NCI-H1694 (cell line): Measurements from ENCODE around the gene TANGO2.

ENCODE experiments used
- DNase-seq: peaks from one replicate; lab custom pipeline; 2025; lab: John Stamatoyannopoulos, UW

Gene TANGO2

GRCh38 chr22:20026204-20026908, 5.4 kb downstream of the TANGO2 start:
- no peak for DNase-seq

DNA sequence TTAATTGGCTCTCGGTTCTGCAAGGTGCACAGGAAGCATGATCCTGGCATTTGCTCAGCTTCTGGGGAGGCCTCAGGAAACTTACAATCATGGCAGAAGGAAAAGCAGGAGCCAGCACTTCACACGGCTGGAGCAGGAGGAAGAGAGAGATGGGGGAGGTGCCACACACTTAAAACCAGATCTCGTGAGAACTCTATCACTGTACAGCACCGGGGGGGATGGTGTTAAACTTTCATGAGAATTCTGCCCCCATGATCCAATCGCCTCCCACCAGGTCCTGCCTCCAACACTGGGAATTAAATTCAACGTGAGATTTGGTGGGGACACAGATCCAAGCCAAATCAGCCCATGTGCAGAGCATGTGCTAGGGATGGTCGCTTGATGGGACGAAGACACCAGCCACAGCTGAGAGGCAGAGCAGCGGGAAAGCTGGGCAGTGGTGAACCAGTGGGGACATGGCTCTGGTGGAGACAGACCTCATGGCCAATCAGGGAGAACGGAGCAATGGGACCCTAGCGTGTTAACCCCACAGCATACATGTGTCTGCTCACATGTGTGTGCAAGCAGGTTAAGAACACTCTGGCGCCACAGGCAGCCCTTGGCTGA, 6.2 kb downstream of the TANGO2 start:
- no peak for DNase-seq

DNA sequence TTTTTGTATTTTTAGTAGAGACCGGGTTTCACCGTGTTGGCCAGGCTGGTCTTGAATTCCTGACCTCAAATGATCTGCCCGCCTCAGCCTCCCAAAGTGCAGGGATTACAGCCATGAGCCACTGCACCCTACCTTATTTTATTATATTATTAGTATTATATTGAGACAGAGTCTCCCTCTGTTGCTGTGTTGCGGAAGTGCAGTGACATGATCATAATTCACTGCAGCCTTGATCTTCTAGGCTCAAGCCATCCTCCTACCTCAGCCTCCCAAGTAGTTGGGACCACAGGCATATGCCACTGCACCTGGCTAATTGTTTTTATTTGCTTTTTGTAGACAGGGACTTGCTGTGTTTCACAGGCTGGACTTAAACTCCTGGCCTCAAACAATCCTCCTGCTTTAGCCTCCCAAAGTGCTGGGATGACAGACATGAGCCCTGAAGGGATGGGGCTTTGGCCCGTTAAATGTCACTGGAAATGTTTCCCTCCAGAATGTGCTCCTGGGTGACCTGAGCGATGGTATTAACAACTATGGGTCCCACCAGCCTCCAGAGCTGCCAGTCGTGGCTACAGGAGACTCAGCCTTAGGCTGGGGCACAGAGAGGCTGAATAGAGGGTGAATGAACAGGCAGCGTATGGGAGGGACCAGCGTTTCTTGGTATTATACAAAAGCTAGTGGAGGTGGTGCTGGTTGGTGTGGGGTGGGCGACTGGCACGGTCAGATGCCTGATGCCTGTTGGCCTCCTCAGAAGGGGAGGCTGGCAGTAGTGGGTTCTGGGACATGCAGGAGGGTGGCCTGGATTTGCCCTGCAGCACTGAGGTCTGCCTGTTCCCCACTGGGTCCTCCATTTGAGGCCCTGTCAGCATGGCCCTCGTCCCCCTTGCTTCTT, 7.3 kb downstream of the TANGO2 start:
- no peak for DNase-seq

DNA sequence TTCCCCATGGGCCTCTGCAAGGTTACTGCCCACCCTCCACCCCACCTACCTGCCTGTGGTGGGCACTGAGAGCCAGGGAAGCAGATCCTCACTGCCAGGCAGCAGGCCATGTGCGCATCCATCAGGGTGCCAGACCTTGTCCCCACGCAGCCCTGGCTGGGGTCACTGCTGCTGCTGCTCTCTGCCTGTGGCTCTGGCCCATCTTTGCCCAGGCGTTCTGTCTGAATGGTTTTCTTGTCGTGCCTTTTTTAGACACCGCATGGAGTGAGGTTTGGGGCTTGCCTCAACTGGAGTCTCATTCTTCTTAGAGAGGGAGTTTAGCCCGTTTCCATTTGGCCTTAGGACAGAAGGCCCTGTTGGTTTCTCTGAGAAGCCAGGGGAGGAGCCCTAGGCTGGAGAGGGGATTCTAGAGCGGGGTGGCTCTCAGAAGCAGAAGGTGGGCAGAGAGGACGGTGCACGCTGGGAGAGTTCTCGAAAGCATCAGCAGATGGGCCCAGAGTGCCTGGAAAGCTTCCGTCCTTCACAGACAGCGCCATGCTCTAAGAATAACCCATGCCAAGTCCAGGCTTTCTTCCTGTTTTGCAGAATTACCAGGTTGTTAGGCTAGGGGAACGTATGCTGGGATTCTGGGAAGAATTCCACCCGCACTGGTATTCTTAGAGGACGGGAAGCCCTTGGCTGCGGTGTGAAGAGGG, 8.1 kb downstream of the TANGO2 start:
- DNase-seq = no peak

DNA sequence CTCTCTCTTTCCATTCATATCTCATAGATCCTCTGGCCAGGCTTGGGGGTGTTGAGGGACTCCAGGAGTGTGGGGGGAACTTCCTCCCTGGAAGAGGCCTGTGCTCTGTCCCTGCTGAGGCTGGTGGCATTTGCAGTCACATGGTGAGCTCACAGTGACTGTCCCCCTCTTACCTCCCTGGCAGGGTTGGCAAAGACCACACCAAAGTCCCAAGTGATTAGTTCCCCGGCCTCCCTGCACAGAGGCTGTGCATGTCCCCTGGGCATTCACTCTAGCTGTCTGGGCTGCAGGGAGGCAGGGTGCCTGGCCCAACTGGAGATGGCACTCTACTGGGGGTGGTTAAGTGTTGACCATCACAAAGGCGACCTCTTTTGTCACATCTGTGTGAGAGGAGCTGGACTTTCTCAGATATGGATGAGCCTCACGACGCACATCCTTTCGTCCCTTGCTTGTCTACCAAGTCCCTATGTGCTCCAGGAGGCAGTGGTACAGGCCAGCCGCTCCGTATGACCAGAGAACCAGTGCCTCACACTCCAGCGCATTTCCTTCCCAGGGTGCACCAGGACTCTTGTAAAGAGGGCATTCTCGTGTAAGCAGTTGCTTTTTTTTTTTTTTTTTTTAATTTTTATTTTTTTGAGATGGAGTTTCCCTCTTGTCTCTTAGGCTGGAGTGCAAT, 8.8 kb downstream of the TANGO2 start:
- no peak for DNase-seq

DNA sequence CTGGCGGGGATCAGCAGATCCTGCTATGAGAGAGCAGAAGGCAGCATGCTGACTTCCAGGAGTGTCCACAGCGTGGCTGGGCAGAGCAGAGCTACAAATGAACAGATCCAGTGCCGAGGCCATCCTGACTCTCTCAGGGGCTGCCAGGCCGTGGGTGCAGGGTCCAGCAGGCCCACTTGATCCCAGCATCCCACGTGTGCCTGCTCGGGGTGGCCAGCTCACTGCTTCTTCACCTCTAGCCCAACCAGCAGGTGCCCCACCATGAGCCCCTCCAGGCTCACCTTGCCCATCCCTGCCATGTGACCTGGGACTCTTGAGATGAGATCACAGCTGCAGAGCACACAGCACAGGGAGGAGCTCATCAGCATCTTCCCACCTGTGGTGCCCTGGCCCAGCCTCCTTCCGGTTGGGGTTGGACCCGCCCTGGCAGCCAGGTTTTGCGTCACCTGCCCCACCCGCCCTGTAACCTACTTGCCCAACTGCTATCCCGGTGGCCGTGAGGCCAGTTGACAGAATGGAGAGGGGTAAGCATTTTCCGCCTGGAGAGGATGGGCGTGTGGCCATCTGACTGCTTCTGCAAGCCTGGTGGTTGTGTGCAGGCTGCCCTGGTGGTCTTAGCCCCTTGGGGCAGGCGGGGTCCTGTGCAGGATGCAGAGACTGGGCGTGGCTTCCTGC, 11.0 kb downstream of the TANGO2 start:
- no peak for DNase-seq

- no peak for DNase-seq
These were observed 11.6 kb downstream of the TANGO2 start for GRCh38 chr22:20032407-20032991.

DNA sequence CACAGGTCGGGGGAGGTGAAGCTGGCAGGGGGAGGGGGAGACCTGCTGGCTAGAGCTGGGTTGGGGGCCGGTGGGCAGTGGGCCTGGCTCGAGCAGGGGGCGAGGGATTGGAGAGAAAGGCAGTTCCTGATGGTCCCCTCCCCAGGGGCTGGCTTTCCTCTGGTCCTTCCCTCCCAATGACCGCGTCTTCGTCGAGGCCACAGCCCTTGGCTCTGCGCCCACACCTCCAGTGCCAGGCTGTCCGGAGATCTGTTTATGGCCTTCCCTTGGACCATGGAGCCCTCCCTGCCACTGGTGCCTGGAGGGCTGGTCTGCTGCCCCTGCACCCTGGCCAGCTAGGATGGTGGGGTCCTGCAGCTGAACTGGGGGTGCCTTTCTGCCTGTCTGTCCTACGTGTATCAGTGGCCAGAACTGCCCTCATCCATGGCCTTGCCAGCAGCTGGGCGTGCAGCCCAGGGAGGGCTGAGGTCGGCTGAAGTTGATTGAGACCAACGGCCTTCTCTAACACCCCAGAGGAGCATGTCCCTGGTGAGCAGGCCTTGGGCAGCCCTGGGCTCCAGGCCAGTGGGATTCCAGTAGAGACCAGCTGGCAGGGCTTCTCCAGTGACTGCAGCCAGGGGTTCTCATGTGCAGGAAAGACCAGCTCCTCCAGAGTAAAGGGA, 12.3 kb downstream of the TANGO2 start:
- DNase-seq = no peak

DNA sequence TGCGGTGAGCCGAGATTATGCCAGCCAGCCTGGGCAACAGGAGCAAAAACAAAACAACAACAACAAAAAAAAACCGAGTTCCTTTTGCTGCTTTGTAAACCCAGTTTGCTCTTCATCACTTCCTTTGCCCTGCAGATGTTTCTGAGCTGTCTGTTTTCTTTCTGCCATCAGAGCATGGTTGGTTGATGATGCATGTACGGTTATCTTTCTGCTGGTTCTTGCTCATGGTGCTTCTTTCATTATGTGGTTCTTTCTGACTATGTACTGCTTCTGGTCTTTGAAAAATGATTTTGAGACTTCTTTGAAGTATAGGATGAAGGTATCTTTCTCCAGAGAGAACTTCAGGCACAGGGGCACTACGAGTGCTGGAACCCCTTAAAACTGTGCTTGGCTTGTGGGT, 13.2 kb downstream of the TANGO2 start:
- no peak for DNase-seq

DNA sequence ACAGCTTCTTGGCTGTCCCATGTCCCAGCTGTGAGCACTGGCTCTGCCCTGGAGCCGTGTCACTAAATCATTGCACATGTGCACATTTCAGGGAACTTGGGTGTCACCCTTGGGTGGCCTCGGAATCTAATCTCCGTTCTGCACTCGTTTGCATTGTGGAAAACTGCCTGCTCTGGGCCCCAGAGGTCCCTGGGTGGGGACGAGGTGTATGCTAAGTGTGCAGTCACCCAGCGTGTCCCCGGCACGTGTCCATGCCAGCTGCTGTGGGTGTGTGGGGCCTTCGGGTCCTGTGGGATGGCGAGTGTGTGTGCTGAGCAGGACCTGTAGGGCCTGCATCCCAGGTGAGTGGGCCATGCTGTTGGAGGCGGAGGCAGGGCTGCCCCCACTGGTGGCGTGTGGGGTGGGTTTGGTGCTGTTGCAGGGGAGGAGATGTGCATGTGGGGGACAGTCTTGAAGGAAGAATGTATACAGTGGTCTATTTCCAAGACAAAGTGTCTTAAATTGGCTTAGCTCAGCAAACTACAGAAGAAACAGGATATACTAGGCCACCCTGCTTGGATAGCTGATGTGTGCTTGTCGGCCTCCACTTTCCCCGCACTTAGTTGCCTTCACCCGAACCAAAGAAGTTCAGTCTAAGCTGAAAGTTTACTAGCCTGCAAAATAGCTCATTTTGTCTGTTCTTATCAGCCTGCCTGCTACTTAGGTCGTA, 14.6 kb downstream of the TANGO2 start:
- no peak for DNase-seq

- no peak for DNase-seq
These were observed 15.2 kb downstream of the TANGO2 start for GRCh38 chr22:20036084-20036482.

DNA sequence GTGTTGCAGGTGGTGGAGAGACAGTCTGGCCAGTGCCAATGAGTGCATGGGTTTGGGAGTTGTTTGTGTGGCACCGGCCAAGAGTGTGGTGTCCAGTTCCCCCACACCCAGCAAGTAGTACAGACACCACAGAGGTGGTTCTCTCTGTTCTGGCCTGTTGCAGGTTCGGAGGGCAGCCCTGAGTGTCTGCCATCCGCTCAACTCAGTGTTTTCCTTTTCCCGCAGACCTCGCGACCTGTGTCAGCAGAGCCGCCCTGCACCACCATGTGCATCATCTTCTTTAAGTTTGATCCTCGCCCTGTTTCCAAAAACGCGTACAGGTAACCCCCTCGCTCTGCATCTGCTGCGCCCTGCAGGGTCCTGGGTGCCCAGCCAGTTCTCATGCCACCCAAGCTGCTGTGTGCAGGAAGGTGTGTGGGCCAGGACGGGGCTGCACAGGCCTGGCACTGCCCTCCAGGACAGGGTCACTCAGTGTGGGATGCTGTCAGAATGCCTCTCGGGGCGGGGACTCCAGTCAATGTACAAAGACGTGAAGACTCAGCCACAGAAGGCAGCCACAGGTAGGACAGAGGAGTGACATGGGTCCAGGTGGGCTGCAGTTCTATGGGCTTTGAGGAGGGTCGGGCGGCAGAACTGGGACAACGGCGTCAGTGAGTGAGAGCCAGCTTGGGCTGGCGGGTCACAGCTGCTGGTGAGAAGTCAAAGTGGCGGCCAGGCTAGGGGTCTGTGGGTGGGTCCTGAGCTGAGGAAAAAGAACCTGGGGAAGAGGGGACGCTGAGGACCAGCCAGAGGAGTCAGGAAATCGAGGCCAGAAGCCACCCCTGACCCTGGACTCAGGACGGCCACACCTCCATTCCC, 15.9 kb downstream of the TANGO2 start:
- DNase-seq = no peak

GRCh38 chr22:20037419-20037818, 16.5 kb downstream of the TANGO2 start:
- DNase-seq = no peak

DNA sequence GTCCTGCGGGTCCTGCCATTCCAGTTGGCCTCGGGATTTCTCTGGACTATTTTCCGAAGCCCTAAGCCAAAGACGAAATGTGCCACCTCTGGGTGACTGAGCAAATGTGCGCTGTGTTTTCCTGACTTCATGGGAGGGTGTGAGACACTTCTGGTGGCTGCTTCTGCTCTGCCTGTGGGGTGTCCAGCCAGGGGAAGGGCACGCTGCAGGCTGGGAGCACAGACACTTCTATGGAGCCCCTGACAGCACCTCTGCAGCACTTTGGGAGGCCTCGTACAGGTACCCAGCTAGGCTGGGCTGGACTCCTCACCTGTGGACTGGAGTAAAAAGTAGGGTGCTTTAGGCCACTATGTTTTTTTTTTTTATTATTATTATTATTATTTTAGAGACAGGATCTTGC, 17.7 kb downstream of the TANGO2 start:
- DNase-seq = no peak

- peak; percentile 33 for DNase-seq
These were observed 18.9 kb downstream of the TANGO2 start for GRCh38 chr22:20039683-20040325.

- no peak for DNase-seq
These were observed 19.7 kb downstream of the TANGO2 start for GRCh38 chr22:20040327-20041200.
